Measurements from ENCODE around the gene PDK2. TPM values are rescaled to one million over a fixed set of nuclear protein-coding genes. Genes with fewer than 3 reads are reported as not detected.
A peak's percentile ranks its signal among the peaks of the same experiment; 100 is the strongest.

Gene PDK2
- total RNA-seq, 1 donor: 10.1 TPM

- no peaks in the 10 kb centered on the region for H3K27me3 ChIP-seq (ENCODE audit: insufficient read depth, low read length)
- H3K4me1 ChIP-seq (ENCODE audit: insufficient read depth, low read length): no peaks in the 10 kb centered on the region
- H3K9me3 ChIP-seq (ENCODE audit: low read depth, low read length): no peaks in the 10 kb centered on the region
- no peak overlapping the region for H3K4me3 ChIP-seq (ENCODE audit: low read length)
Measured at GRCh38 chr17:50081757-50082156, 13.4 kb upstream of the PDK2 start.

- H3K4me1 ChIP-seq (ENCODE audit: insufficient read depth, low read length): no peaks in the 10 kb centered on the region
- no peak overlapping the region for H3K4me3 ChIP-seq (ENCODE audit: low read length)
- no peaks in the 10 kb centered on the region for H3K27me3 ChIP-seq (ENCODE audit: insufficient read depth, low read length)
- H3K9me3 ChIP-seq (ENCODE audit: low read depth, low read length): no peaks in the 10 kb centered on the region
Measured at GRCh38 chr17:50087246-50087911, 7.8 kb upstream of the PDK2 start.

GRCh38 chr17:50087912-50088405 lies 7.2 kb upstream of the PDK2 start:
- Histone ChIP-seq H3K27me3 (ENCODE audit: insufficient read depth, low read length) (no peaks in the 10 kb centered on the region), H3K4me3 (ENCODE audit: low read length) (no peak overlapping the region), H3K9me3 (ENCODE audit: low read depth, low read length) (no peaks in the 10 kb centered on the region), H3K4me1 (ENCODE audit: insufficient read depth, low read length) (no peaks in the 10 kb centered on the region)

- Histone ChIP-seq H3K4me1 (ENCODE audit: insufficient read depth, low read length) (no peaks in the 10 kb centered on the region), H3K27me3 (ENCODE audit: insufficient read depth, low read length) (no peaks in the 10 kb centered on the region), H3K4me3 (ENCODE audit: low read length) (no peak overlapping the region), H3K9me3 (ENCODE audit: low read depth, low read length) (no peaks in the 10 kb centered on the region)
Measured at GRCh38 chr17:50088952-50089825, 6.0 kb upstream of the PDK2 start.

- H3K9me3 ChIP-seq (ENCODE audit: low read depth, low read length): no peaks in the 10 kb centered on the region
- H3K4me3 ChIP-seq (ENCODE audit: low read length): no peak overlapping the region
- H3K4me1 ChIP-seq (ENCODE audit: insufficient read depth, low read length): peaks cover 4% of the 10 kb centered on the region
- H3K27me3 ChIP-seq (ENCODE audit: insufficient read depth, low read length): no peaks in the 10 kb centered on the region
Measured at GRCh38 chr17:50090071-50090470, 5.1 kb upstream of the PDK2 start.

- H3K27me3 ChIP-seq (ENCODE audit: insufficient read depth, low read length): no peaks in the 10 kb centered on the region
Measured at GRCh38 chr17:50090971-50091917, 3.9 kb upstream of the PDK2 start.

GRCh38 chr17:50091918-50092285 lies 3.2 kb upstream of the PDK2 start:
- Histone ChIP-seq H3K4me1 (ENCODE audit: insufficient read depth, low read length) (peaks cover 18% of the 10 kb centered on the region), H3K27me3 (ENCODE audit: insufficient read depth, low read length) (no peaks in the 10 kb centered on the region), H3K4me3 (ENCODE audit: low read length) (no peak overlapping the region), H3K9me3 (ENCODE audit: low read depth, low read length) (no peaks in the 10 kb centered on the region)

More at GRCh38 chr17:50090971-50091917, 3.9 kb upstream of the PDK2 start:
- peaks cover 11% of the 10 kb centered on the region for H3K4me1 ChIP-seq (ENCODE audit: insufficient read depth, low read length)
- no peaks in the 10 kb centered on the region for H3K9me3 ChIP-seq (ENCODE audit: low read depth, low read length)
- H3K4me3 ChIP-seq (ENCODE audit: low read length): no peak overlapping the region

GRCh38 chr17:50093246-50093645 lies 1.9 kb upstream of the PDK2 start:
- Histone ChIP-seq H3K9me3 (ENCODE audit: low read depth, low read length) (no peaks in the 10 kb centered on the region), H3K4me3 (ENCODE audit: low read length) (no peak overlapping the region), H3K27me3 (ENCODE audit: insufficient read depth, low read length) (no peaks in the 10 kb centered on the region), H3K4me1 (ENCODE audit: insufficient read depth, low read length) (peaks cover 19% of the 10 kb centered on the region)

GRCh38 chr17:50093807-50094206 lies 1.3 kb upstream of the PDK2 start:
- no peaks in the 10 kb centered on the region for H3K9me3 ChIP-seq (ENCODE audit: low read depth, low read length)
- H3K27me3 ChIP-seq (ENCODE audit: insufficient read depth, low read length): no peaks in the 10 kb centered on the region
- H3K4me1 ChIP-seq (ENCODE audit: insufficient read depth, low read length): peaks cover 19% of the 10 kb centered on the region
- no peak overlapping the region for H3K4me3 ChIP-seq (ENCODE audit: low read length)

- H3K27me3 ChIP-seq (ENCODE audit: insufficient read depth, low read length): no peaks in the 10 kb centered on the region
- H3K4me1 ChIP-seq (ENCODE audit: insufficient read depth, low read length): peaks cover 19% of the 10 kb centered on the region
- peak overlapping the region; percentile 90 for H3K4me3 ChIP-seq (ENCODE audit: low read length)
- H3K9me3 ChIP-seq (ENCODE audit: low read depth, low read length): no peaks in the 10 kb centered on the region
Measured at GRCh38 chr17:50094243-50094752, 853 bp upstream of the PDK2 start.

- Histone ChIP-seq H3K4me1 (ENCODE audit: insufficient read depth, low read length) (peaks cover 19% of the 10 kb centered on the region), H3K27me3 (ENCODE audit: insufficient read depth, low read length) (no peaks in the 10 kb centered on the region), H3K9me3 (ENCODE audit: low read depth, low read length) (no peaks in the 10 kb centered on the region), H3K4me3 (ENCODE audit: low read length) (peak overlapping the region; percentile 90)
Measured at GRCh38 chr17:50095626-50096037, 481 bp downstream of the PDK2 start.

- H3K4me3 ChIP-seq (ENCODE audit: low read length): no peak overlapping the region
- H3K9me3 ChIP-seq (ENCODE audit: low read depth, low read length): no peaks in the 10 kb centered on the region
- H3K4me1 ChIP-seq (ENCODE audit: insufficient read depth, low read length): peaks cover 19% of the 10 kb centered on the region
- no peaks in the 10 kb centered on the region for H3K27me3 ChIP-seq (ENCODE audit: insufficient read depth, low read length)
Measured at GRCh38 chr17:50096092-50096491, 941 bp downstream of the PDK2 start.

GRCh38 chr17:50096758-50097157 lies 1.6 kb downstream of the PDK2 start:
- no peaks in the 10 kb centered on the region for H3K27me3 ChIP-seq (ENCODE audit: insufficient read depth, low read length)
- peaks cover 19% of the 10 kb centered on the region for H3K4me1 ChIP-seq (ENCODE audit: insufficient read depth, low read length)
- no peaks in the 10 kb centered on the region for H3K9me3 ChIP-seq (ENCODE audit: low read depth, low read length)
- no peak overlapping the region for H3K4me3 ChIP-seq (ENCODE audit: low read length)

GRCh38 chr17:50097455-50097854 lies 2.3 kb downstream of the PDK2 start:
- no peaks in the 10 kb centered on the region for H3K27me3 ChIP-seq (ENCODE audit: insufficient read depth, low read length)
- H3K4me1 ChIP-seq (ENCODE audit: insufficient read depth, low read length): peaks cover 19% of the 10 kb centered on the region
- no peaks in the 10 kb centered on the region for H3K9me3 ChIP-seq (ENCODE audit: low read depth, low read length)
- no peak overlapping the region for H3K4me3 ChIP-seq (ENCODE audit: low read length)

All from mononuclear cell (primary cell).